ENCODE measurements around the gene GLOD5. TPM values are rescaled to one million over a fixed set of nuclear protein-coding genes. Genes with fewer than 3 reads are reported as not detected.

The GLOD5 gene
- total RNA-seq, 2 donors from 2014 or later, result not detected

DNA sequence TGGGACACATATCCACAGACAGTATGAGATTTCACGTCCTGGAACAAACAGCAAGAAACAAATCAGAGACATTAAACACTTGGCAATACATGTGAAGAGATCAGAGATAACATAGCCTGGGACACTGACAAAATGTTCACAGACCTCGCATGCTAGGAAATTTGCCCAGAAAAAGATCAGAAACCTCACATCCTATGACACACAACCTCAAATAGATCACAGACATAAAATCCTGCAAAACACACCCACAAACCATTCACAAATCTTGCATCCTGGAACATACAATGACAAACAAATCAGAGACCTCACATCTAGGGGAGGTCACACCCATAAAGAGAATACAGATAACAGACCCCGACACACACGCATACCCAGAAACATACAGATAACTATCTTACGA, 47.0 kb upstream of the GLOD5 start:
- Histone ChIP-seq H3K4me1 (ENCODE audit: control insufficient read depth, insufficient read depth, low read length) (no peaks in the 10 kb centered on the region), H3K27me3 (ENCODE audit: control insufficient read depth, insufficient read depth, low read length, poor library complexity, severe bottlenecking) (no peaks in the 10 kb centered on the region), H3K9me3 (ENCODE audit: control insufficient read depth, low read length) (no peaks in the 10 kb centered on the region), H3K9ac (ENCODE audit: extremely low read depth, low read length, poor library complexity, severe bottlenecking) (no peak overlapping the region), H3K36me3 (ENCODE audit: control insufficient read depth, insufficient read depth, low read length) (no peaks in the 10 kb centered on the region), H3K4me3 (ENCODE audit: low read length) (no peak overlapping the region), H3K27ac (ENCODE audit: low read depth, low read length) (no peak overlapping the region)
- TF ChIP-seq, protein P1, sequence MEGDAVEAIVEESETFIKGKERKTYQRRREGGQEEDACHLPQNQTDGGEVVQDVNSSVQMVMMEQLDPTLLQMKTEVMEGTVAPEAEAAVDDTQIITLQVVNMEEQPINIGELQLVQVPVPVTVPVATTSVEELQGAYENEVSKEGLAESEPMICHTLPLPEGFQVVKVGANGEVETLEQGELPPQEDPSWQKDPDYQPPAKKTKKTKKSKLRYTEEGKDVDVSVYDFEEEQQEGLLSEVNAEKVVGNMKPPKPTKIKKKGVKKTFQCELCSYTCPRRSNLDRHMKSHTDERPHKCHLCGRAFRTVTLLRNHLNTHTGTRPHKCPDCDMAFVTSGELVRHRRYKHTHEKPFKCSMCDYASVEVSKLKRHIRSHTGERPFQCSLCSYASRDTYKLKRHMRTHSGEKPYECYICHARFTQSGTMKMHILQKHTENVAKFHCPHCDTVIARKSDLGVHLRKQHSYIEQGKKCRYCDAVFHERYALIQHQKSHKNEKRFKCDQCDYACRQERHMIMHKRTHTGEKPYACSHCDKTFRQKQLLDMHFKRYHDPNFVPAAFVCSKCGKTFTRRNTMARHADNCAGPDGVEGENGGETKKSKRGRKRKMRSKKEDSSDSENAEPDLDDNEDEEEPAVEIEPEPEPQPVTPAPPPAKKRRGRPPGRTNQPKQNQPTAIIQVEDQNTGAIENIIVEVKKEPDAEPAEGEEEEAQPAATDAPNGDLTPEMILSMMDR (conservative IDR thresholded peaks at IDR 0.05), result no peak
- Mint-ChIP-seq H3K4me3 (no peak overlapping the region), H3K9me3 (peaks cover 69% of the 10 kb centered on the region), H3K4me1 (peaks cover 9% of the 10 kb centered on the region), H3K27me3 (ENCODE audit: insufficient read depth) (peaks cover 30% of the 10 kb centered on the region), H3K27ac (no peak overlapping the region), H3K36me3 (ENCODE audit: low read depth) (no peaks in the 10 kb centered on the region)
- DNase-seq, result no peak
- 60 to 90% methylated on average over 1 to 5 of the region's 5 CpGs for WGBS, 2 experiments (ENCODE audit: insufficient coverage in 1 of 2, insufficient read length in 1 of 2)

DNA sequence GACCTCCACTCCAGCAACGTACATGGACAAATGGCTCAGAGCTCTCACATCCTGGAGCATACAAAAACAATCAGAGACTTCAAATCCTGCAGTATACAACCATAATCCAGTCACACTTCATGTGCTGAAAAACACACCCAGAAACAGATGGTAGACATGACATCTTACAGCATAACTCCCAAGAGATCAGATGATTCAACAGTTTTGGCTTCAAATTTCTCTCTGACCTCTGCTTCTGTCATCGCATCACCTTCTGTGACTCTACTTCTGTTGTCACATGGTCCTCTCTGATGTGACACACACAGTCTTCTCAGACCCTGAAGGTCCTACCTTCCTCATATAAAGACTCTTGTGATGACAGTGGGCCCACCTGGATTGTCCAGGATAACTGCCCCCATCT, 46.5 kb upstream of the GLOD5 start:
- no peaks in the 10 kb centered on the region for H3K4me1 ChIP-seq (ENCODE audit: control insufficient read depth, insufficient read depth, low read length)
- 84 to 100% methylated on average over 1 to 2 of the region's 2 CpGs for WGBS, 2 experiments (ENCODE audit: insufficient coverage in 1 of 2, insufficient read length in 1 of 2)
- no peak for DNase-seq
- no peaks in the 10 kb centered on the region for H3K36me3 Mint-ChIP-seq (ENCODE audit: low read depth)
- no peaks in the 10 kb centered on the region for H3K27me3 ChIP-seq (ENCODE audit: control insufficient read depth, insufficient read depth, low read length, poor library complexity, severe bottlenecking)
- H3K9me3 ChIP-seq (ENCODE audit: control insufficient read depth, low read length), result no peaks in the 10 kb centered on the region
- no peak overlapping the region for H3K27ac Mint-ChIP-seq
- H3K9ac ChIP-seq (ENCODE audit: extremely low read depth, low read length, poor library complexity, severe bottlenecking), result no peak overlapping the region
- no peak overlapping the region for H3K27ac ChIP-seq (ENCODE audit: low read depth, low read length)
- TF ChIP-seq, protein P1 (conservative IDR thresholded peaks at IDR 0.05), result no peak
- H3K36me3 ChIP-seq (ENCODE audit: control insufficient read depth, insufficient read depth, low read length), result no peaks in the 10 kb centered on the region
- H3K9me3 Mint-ChIP-seq, result peaks cover 66% of the 10 kb centered on the region
- no peak overlapping the region for H3K4me3 Mint-ChIP-seq
- H3K4me3 ChIP-seq (ENCODE audit: low read length), result no peak overlapping the region
- H3K4me1 Mint-ChIP-seq, result peaks cover 9% of the 10 kb centered on the region
- peaks cover 30% of the 10 kb centered on the region for H3K27me3 Mint-ChIP-seq (ENCODE audit: insufficient read depth)

DNA sequence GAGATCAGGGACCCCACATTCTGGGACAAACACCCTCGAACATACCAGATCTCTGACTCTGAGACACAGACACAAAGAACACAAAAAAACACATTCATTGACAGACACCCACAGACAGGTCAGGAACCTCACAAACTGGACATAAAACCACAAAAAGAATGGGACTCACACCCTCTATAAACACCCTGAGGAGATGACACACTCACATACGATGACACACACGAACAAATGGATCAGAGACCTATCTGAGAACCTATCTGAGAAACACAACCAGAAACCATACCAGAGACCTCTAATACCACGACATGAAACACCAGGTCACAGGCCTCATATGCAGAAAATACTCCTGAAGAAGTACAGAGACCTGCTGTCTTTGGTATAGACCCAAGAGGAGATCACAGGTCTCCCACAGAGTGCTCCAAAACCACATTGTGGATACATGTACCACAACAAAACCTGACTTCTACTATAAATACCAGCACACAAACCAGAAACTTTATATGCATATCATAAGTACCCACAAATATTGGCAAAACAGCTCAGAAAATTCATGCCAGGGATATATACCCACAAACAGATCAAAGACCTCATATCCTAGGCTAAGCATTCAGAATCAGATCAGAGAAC, 45.6 kb upstream of the GLOD5 start:
- TF ChIP-seq, protein P1 (conservative IDR thresholded peaks at IDR 0.05), result no peak
- Mint-ChIP-seq H3K9me3 (peaks cover 58% of the 10 kb centered on the region), H3K4me3 (no peak overlapping the region), H3K27me3 (ENCODE audit: insufficient read depth) (peaks cover 30% of the 10 kb centered on the region), H3K4me1 (peaks cover 6% of the 10 kb centered on the region), H3K27ac (no peak overlapping the region), H3K36me3 (ENCODE audit: low read depth) (no peaks in the 10 kb centered on the region)
- Histone ChIP-seq H3K9me3 (ENCODE audit: control insufficient read depth, low read length) (no peaks in the 10 kb centered on the region), H3K36me3 (ENCODE audit: control insufficient read depth, insufficient read depth, low read length) (no peaks in the 10 kb centered on the region), H3K4me1 (ENCODE audit: control insufficient read depth, insufficient read depth, low read length) (no peaks in the 10 kb centered on the region), H3K4me3 (ENCODE audit: low read length) (no peak overlapping the region), H3K9ac (ENCODE audit: extremely low read depth, low read length, poor library complexity, severe bottlenecking) (no peak overlapping the region), H3K27ac (ENCODE audit: low read depth, low read length) (no peak overlapping the region), H3K27me3 (ENCODE audit: control insufficient read depth, insufficient read depth, low read length, poor library complexity, severe bottlenecking) (no peaks in the 10 kb centered on the region)
- WGBS, 2 experiments (ENCODE audit: insufficient coverage in 1 of 2, insufficient read length in 1 of 2), result 87% methylated on average over 4 of the region's 4 CpGs; no CpG with 5 or more reads in 1 of the 2 experiments
- no peak for DNase-seq
